ENCODE data around the gene KIF21A.

The KIF21A gene

DNA sequence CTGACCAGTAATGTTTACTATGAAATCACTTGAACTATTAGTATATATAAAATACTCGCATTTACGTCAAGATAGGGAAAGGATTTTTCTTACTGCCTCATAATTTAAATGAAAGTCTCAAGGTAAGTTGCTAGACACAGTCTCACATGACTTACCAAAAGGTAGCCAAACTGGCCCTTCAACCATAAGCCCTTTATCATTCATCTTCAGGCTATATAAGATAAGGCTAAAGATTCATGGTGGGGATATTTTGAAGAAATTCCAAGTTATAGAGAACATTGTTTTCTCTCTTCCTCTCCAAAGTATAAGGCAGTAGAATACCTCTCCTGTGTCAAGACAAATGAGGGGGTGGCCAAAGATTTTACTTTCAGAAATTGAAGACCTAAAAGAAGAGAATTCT lies 23.4 kb downstream of the KIF21A start:
- no peak for DNase-seq
- TF ChIP-seq GATA1 (IDR thresholded peaks at IDR 0.05; ENCODE audit: low read depth, low read length) (no peak), POLR2A (IDR thresholded peaks at IDR 0.05; ENCODE audit: low read length) (no peak)

DNA sequence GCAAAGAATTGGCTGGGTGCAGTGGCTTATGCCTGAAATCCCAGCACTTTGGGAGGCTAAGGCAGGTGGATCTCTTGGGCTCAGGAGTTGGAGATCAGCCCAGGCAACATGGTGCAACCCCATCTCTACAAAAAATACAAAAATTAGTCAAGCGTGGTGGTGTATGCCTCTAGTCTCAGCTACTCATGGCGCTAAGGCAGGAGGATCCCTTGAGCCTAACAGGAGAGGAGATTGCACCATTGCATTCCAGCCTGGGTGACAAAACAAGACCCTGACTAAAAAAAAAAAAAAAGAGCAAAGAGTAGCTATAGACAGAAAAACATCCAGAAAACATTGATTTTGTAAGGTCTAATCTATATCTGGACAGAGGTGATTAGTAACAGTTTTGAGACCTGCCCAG lies 25.0 kb downstream of the KIF21A start:
- TF ChIP-seq GATA1 (IDR thresholded peaks at IDR 0.05; ENCODE audit: low read depth, low read length) (no peak), POLR2A (IDR thresholded peaks at IDR 0.05; ENCODE audit: low read length) (no peak)
- no peak for DNase-seq

DNA sequence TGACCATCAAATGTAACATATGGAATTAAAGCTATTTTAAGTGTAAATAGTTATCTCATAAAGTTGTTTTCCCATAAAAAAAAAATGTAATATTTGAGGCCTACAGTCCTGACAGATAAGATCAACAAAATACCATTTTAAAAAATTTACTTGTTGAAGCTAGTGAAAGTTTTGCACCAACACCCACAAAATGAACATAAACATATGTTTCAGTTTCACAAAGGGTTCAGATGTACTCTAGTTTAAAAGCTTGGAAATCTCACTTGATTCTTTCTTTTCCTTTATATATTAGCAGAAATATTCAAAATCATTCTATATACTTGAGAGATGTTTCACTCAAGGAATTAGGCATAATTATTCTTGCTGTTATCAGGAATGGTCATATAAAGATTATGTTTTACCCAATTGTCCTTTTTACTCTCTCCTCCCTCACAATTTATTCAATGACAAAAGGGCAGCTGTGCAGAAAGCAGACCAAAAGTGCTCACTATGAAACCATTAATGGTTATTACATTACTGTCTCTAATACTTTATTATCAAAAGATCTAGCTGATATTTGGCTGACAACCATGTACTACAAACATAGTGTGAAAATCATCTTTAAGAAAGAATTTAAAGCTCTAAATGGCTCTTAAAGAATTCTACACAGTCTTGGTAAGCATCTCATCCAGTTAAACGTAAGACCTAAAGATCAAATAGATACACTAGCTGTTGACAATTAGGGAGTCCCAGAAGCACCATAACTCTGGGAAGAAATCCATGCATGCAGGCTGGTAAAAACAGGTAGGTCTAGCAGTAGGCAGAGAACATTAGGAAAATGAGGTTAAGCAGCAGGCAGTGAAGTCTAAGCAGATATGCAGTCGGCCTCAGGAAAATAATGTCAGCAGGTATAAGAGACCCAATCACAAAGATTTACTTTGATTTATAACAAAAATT lies 28.8 kb downstream of the KIF21A start:
- DNase-seq: no peak
- no peak for TF ChIP-seq POLR2A (IDR thresholded peaks at IDR 0.05; ENCODE audit: low read length)
- no peak for TF ChIP-seq GATA1 (IDR thresholded peaks at IDR 0.05; ENCODE audit: low read depth, low read length)

DNA sequence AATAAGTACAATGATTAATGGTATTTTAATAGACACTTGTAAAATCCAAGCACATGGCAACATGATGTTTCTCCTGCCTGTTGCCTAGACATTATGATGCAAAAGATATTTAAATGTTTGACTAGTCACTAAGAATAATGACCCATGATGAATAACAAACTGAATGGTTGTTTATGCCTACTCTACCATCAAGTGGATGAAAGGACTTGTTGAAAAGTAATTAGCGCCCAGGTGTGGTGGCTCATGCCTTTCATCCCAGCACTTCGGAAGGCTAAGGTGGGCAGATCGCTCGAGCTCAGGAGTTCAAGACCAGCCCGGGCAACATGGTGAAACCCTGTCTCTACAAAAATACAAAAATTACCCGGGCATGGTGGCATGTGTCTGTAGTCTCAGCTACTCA lies 30.7 kb downstream of the KIF21A start:
- no peak for DNase-seq
- no peak for TF ChIP-seq POLR2A (IDR thresholded peaks at IDR 0.05; ENCODE audit: low read length)

DNA sequence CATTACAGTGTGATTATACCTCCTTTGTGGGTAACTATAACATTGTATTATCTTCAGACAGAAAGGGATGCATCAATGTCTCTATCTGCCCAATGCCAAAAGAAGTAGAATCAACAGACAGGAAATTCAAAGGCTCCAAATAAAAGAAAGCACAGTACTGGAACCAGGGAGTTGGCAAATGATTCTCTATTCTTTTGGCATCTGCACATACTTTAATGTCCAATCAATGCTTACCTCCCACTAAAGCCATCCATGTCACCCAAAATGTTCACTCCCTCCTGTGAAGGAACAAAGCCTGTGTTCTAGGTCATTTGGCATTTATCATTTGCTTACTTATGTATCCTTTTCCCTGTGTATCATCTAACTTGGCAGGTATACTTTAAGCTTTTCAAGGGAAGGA lies 36.7 kb downstream of the KIF21A start:
- no peak for DNase-seq
- TF ChIP-seq POLR2A (IDR thresholded peaks at IDR 0.05; ENCODE audit: low read length) (no peak), GATA1 (IDR thresholded peaks at IDR 0.05; ENCODE audit: low read depth, low read length) (no peak)

DNA sequence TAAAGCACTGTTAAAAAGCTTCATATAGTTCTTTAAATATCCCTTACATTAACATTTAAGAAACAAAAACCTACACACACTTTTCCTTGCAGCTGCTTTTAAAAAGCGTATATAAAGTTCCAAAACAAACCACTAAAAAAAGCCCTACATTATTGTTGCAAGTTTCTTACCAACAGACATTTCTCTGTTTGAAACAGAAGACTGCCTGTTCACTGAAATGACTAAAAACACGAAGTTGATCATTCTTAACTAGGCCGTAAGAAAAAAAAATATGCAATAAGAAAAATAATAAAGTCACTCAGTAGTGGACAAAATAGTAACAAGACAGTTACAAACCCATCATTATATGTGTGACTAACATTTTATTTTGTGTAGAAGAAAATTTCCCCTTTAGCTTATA lies 37.3 kb downstream of the KIF21A start:
- TF ChIP-seq POLR2A (IDR thresholded peaks at IDR 0.05; ENCODE audit: low read length): no peak
- DNase-seq: no peak

DNA sequence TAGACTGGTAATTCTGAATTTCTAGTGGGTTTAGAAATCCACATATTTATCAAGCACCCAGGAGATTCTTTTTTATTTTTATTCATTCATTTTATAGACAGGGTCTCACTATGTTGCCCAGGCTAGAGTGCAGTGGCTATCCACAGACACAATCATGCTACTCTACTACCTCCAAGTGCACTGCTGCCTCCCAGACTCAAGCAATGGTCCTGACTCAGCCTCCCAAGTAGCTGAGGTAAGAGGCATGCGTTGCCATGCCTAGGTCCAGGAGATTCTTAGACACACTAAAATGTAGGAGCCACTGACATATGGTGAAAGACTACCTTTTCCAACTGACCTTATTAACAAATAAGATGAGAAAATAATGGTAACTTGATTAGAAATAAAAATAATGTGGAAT lies 38.9 kb downstream of the KIF21A start:
- TF ChIP-seq GATA1 (IDR thresholded peaks at IDR 0.05; ENCODE audit: low read depth, low read length): no peak
- no peak for TF ChIP-seq POLR2A (IDR thresholded peaks at IDR 0.05; ENCODE audit: low read length)
- DNase-seq: no peak

DNA sequence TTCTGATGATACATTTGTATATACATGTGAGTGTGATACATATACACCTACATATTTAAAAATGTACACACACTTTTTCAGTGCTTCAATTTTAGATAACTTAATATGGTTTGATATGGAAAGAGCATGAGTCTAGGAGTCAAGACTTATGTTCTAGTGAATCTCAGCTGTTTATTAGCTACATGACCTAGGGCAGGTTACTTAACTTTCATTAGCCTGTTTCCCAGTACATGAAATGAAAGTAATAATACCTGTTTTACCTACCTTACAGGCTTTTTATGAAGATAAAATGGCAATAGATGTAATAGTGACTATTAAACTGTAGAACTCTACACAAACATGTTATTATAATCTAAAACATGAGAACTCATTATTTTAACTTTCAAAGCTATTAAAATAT lies 39.5 kb downstream of the KIF21A start:
- TF ChIP-seq GATA1 (IDR thresholded peaks at IDR 0.05; ENCODE audit: low read depth, low read length): no peak
- DNase-seq: no peak

DNA sequence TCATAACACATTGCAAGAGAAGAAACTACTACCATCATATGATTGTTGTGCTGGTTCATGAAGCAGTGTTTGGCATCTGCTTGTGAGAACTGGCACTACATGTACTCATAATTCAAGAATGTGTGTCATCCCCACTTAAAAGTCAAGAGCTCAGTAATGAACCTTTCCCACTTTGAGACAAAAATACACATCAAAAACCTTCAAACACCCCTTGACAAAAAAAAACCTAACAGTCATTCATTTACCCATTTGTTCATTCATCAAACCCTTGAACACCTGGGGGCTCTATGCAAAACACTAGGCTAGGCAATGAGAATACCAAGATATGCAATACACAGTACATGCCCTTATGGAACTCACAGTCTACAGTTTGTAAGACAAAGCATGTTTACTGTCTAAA lies 40.0 kb downstream of the KIF21A start:
- TF ChIP-seq POLR2A (IDR thresholded peaks at IDR 0.05; ENCODE audit: low read length) (no peak), GATA1 (IDR thresholded peaks at IDR 0.05; ENCODE audit: low read depth, low read length) (no peak)
- no peak for DNase-seq

DNA sequence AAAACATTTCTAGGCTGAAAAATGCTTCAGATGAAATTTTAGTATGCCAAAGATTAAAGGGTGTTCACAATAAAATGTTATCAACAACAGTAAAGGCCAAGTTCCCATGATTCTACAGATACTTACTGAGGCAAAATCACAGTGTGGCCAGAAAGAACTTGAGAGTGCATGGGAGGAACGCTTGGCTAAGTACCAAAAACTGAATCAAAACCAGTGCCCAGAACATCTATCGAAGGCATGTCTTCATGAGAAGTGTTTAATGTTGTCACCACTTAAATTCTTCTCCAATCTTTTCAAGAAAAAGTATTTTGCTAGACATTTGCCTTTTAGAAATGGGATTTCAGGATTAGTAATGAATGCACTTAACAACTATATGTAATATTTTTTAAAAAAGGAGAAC lies 41.5 kb downstream of the KIF21A start:
- no peak for DNase-seq

DNA sequence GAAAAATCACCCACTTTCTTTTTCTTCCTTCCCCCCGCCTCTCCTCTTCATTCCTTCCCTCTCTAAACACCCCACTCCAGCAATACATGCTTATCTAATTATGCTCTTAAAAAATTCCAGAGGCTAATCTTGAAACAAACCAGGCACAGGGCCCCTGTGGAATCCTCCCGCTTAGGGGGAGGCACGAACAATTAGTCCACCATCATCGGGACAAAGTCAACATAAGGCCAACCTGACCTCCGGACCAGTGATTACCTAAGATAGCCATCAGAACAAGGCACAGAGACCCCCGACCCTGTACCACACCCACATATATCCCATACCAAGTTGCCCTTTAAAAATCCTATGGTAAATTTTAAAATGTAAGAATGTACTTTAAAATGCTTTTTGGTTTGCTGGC lies 47.1 kb downstream of the KIF21A start:
- TF ChIP-seq GATA1 (IDR thresholded peaks at IDR 0.05; ENCODE audit: low read depth, low read length) (no peak), POLR2A (IDR thresholded peaks at IDR 0.05; ENCODE audit: low read length) (no peak)
- DNase-seq: no peak

More for the DNA sequence above, 41.5 kb downstream of the KIF21A start:
- TF ChIP-seq POLR2A (IDR thresholded peaks at IDR 0.05; ENCODE audit: low read length) (no peak), GATA1 (IDR thresholded peaks at IDR 0.05; ENCODE audit: low read depth, low read length) (no peak)

DNA sequence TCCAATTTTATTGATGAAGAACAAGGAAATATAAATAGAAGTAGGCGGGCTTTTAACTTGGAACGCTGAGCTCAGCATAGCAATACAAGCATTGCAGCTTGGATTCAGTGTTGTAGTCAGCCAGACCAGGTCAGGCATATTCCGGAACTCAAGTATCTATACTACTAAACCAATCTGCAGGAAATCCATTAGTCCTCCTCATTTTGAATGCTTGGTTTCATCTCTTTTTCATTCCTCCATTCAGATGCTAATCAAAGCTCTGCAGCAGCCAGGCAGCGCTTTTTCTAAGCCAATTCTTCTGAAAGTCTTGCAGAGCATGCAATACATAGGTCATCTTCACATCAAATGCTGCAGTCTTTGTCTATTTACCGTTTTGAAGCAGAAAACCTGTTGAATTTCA lies 49.0 kb downstream of the KIF21A start:
- no peak for TF ChIP-seq POLR2A (IDR thresholded peaks at IDR 0.05; ENCODE audit: low read length)
- TF ChIP-seq GATA1 (IDR thresholded peaks at IDR 0.05; ENCODE audit: low read depth, low read length): no peak
- DNase-seq: no peak

DNA sequence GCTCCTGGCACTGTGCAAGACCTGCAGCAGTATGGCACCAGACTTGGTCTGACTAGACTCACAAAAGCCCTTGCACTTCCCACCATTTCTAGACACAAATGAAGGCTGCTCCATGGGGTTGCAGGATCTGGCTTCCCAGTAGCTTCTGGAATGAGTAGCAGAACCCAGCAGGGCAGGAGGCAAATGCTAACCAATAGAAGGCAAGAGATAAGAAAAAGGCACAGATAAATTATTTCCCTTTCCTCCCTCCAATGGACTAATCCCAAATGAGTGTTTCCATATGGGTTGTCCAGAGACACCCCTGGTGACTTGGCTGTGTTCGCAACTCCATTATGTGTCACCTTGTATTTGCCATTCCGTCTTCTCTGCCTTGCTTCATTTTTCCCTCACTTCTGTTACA lies 49.7 kb downstream of the KIF21A start:
- TF ChIP-seq POLR2A (IDR thresholded peaks at IDR 0.05; ENCODE audit: low read length) (no peak), GATA1 (IDR thresholded peaks at IDR 0.05; ENCODE audit: low read depth, low read length) (no peak)
- no peak for DNase-seq

DNA sequence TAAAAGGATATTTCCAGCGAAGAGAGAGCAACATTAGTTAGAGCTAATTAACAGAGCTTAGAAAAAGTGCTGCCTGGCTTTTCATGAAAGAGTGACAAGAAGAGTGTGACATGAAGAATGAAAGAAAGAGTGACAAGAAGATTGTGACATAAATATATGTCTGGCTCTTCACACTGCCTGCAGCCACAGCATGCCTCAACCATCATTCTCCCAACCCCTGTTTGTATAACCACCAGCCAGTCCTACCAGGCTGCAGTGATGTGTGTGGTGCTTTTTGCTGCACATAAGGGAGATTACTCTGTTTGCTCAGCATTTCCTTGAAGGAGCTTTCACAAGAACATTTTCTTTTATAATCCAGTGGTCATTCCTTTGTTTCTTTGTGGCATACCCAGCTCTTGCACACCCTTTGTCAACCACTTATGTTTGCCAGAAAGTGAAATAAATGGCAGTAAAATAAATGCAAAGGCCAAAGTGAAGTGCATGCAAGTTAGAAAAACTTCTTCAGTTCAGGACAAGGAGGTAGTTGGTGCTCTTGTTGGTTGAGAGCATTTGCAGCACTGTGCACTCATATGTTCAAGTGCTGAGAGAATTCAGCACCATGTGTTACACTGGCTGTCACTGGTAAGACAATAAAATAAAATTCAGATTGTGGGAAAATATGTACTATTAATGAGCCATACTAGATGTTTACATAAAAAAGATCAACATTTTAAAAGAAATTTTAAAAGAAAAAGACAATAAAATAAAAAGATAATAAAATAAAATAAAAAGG lies 50.6 kb downstream of the KIF21A start:
- no peak for DNase-seq
- TF ChIP-seq GATA1 (IDR thresholded peaks at IDR 0.05; ENCODE audit: low read depth, low read length): no peak
- TF ChIP-seq POLR2A (IDR thresholded peaks at IDR 0.05; ENCODE audit: low read length): no peak

DNA sequence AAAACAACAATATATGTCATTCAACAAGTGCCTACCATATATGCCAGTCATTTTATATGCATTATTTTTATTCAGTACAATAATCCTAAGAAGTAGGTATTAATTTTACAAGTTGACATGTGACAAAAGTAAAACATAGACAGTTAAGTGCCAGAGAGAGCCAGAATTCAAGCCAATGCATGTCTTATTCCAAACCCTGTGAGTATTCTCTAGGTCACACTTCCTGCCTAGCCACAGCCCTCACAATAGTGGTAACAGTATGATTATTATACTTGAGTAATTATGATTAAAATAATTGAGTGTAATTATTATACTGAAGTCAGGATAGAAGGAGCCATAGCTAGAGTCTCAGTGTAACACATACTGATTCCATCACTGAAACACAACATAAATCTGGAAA lies 52.2 kb downstream of the KIF21A start:
- no peak for DNase-seq
- no peak for TF ChIP-seq GATA1 (IDR thresholded peaks at IDR 0.05; ENCODE audit: low read depth, low read length)
